Activated naive CD8-positive, alpha-beta T cell (primary cell): ENCODE data around the gene SPAG8.

ENCODE experiments used
- H3K27ac Mint-ChIP-seq: one replicate; pipeline ENCODE4 v1.8.0; 2021; ENCODE audit warnings: mixed read lengths
- H3K27me3 Mint-ChIP-seq: one replicate; pipeline ENCODE4 v1.8.0; 2021; ENCODE audit warnings: mixed read lengths
- H3K36me3 Mint-ChIP-seq: one replicate; pipeline ENCODE4 v1.8.0; 2021; ENCODE audit warnings: mixed read lengths
- H3K4me1 Mint-ChIP-seq: one replicate; pipeline ENCODE4 v1.8.0; 2021; ENCODE audit warnings: low read depth, mixed read lengths
- H3K4me3 Mint-ChIP-seq: one replicate; pipeline ENCODE4 v1.8.0; 2021; ENCODE audit warnings: mild to moderate bottlenecking, mixed read lengths
- H3K9me3 Mint-ChIP-seq: one replicate; pipeline ENCODE4 v1.8.0; 2021; ENCODE audit warnings: low read depth, mixed read lengths

SPAG8 gene

GRCh38 chr9:35812025-35812602 is at the start of gene SPAG8:
Gene SPAG8, minus strand, starts transcription at chr9:35812262. Its CDS starts 115 bp downstream, at chr9:35812147.
- no peaks in the 10 kb centered on the region for H3K36me3 Mint-ChIP-seq
- H3K27me3 Mint-ChIP-seq = no peaks in the 10 kb centered on the region
- peak within 1 kb of the TSS; percentile 89 for H3K27ac Mint-ChIP-seq
- no peaks in the 10 kb centered on the region for H3K9me3 Mint-ChIP-seq
- peaks cover 39% of the 10 kb centered on the region for H3K4me1 Mint-ChIP-seq
- H3K4me3 Mint-ChIP-seq = peak within 1 kb of the TSS; percentile 98

DNA sequence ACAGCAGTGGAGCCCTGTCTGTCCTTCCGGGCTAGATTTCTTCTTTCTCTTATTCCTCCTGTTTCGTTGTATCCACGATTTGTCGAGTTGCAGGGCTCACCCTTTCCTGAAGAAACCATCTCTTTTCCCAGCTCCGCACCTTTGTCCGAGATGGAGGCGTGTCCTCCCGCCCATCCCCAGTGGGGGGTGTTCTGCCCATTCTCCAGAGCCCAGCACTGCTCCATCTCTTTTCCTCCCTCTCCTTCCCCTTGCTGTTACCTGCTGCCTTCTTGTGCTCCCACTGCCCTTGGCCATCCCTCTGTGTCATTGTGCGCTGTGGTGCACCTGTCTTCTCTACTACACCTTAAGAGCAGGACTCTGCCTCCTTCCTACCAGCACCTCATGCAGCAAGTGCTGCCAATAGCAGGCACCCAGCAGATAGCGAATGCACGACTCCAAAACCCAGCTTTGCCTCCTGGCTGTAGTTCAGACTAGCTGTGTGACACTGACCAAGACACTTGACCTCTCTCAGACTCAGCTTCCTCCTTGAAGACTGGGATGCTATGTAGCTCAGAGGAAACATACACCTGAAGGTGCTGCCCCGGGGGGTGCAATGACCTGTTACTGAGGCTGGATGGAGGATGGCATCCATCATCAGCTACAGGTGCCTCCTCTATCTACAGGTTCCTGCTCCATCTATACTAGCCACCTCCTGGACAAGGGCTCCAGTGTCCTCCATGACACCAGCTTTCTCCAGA is 49.3 kb upstream of the SPAG8 start:
- Mint-ChIP-seq H3K4me1 (no peaks in the 10 kb centered on the region), H3K27me3 (peaks cover 9% of the 10 kb centered on the region), H3K4me3 (no peak overlapping the region), H3K27ac (no peak overlapping the region), H3K9me3 (no peaks in the 10 kb centered on the region), H3K36me3 (no peaks in the 10 kb centered on the region)

DNA sequence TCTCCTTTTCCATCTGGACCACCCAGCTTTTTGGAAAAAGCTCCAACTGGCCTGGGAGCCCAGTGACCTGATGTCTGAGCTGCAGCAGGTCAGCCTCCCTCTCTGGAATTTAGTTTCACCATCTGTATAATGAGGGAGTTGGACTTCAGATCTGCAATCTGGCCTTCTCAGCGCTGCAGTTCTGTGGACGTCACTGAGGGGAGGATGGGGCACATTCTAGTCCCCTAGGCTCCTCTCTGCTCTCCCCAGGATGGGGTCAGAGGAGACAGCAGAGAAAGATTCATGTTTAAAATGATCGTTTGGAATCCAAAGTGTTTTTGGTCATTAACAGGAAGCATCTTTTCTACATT is 47.9 kb upstream of the SPAG8 start:
- no peaks in the 10 kb centered on the region for H3K9me3 Mint-ChIP-seq
- no peaks in the 10 kb centered on the region for H3K4me1 Mint-ChIP-seq
- H3K36me3 Mint-ChIP-seq = no peaks in the 10 kb centered on the region
- no peak overlapping the region for H3K4me3 Mint-ChIP-seq
- H3K27ac Mint-ChIP-seq = no peak overlapping the region
- peaks cover 4% of the 10 kb centered on the region for H3K27me3 Mint-ChIP-seq

DNA sequence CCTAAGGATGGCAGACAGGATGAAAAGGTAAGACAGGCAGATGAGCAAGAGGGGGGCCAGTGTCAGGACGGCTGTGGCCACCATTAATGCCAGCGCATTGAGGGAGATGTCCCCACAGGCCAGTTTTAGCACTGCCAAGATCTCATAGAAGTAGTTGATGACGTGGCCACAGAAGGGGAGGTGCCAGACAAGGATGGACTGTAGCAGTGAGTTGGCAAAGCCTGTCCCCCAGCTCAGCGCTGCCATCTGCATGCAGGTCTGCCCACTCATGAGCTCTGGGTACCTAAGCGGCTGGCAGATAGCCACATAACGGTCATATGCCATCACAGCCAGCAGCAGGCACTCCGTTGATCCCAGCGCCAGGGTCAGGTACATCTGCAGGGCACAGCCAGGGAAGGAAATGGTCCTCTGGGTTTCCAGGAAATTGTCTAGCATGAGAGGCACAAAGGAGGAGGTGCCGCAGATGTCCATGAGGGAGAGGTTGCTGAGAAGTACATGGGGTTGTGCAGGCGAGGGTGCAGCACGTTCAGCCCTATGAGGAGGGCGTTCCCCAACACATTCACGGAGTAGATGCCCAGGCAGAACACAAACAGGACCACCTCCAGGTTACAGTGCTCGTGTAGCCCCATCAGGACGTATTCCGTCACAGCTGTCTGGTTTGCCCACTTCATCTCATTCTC is 47.4 kb upstream of the SPAG8 start:
- Mint-ChIP-seq H3K9me3 (no peaks in the 10 kb centered on the region), H3K27ac (no peak overlapping the region), H3K4me1 (no peaks in the 10 kb centered on the region), H3K27me3 (peaks cover 4% of the 10 kb centered on the region), H3K36me3 (no peaks in the 10 kb centered on the region), H3K4me3 (no peak overlapping the region)

- Mint-ChIP-seq H3K4me3 (no peak overlapping the region), H3K9me3 (no peaks in the 10 kb centered on the region), H3K36me3 (no peaks in the 10 kb centered on the region), H3K27ac (no peak overlapping the region), H3K27me3 (peaks cover 4% of the 10 kb centered on the region), H3K4me1 (no peaks in the 10 kb centered on the region)
These were observed 46.4 kb upstream of the SPAG8 start for GRCh38 chr9:35858458-35858857.

DNA sequence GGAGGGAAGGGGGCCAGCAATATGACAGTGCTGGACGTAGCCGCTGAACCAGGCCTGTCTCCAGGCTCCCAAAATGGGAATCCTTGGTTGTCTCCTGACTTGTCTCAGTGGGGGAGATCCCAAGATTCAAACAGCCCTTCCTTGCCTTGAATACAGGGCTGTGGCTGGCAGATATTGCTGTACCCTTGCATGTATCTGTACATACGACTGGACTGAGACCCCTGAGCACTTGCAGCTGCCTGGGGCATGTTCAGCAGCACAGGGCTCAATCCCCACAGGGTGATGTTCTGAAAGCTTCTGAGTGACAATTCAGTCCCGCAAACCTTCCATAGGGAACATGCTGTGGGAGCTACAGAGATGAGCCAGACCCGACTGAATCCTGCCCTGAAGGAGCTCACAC is 44.8 kb upstream of the SPAG8 start:
- H3K4me3 Mint-ChIP-seq = no peak overlapping the region

GRCh38 chr9:35856206-35856605 is 44.1 kb upstream of the SPAG8 start:
- Mint-ChIP-seq H3K36me3 (no peaks in the 10 kb centered on the region), H3K27me3 (no peaks in the 10 kb centered on the region), H3K4me1 (no peaks in the 10 kb centered on the region), H3K9me3 (no peaks in the 10 kb centered on the region), H3K27ac (no peak overlapping the region), H3K4me3 (no peak overlapping the region)

More for the DNA sequence above, 44.8 kb upstream of the SPAG8 start:
- Mint-ChIP-seq H3K27ac (no peak overlapping the region), H3K27me3 (no peaks in the 10 kb centered on the region), H3K4me1 (no peaks in the 10 kb centered on the region), H3K36me3 (no peaks in the 10 kb centered on the region), H3K9me3 (no peaks in the 10 kb centered on the region)

DNA sequence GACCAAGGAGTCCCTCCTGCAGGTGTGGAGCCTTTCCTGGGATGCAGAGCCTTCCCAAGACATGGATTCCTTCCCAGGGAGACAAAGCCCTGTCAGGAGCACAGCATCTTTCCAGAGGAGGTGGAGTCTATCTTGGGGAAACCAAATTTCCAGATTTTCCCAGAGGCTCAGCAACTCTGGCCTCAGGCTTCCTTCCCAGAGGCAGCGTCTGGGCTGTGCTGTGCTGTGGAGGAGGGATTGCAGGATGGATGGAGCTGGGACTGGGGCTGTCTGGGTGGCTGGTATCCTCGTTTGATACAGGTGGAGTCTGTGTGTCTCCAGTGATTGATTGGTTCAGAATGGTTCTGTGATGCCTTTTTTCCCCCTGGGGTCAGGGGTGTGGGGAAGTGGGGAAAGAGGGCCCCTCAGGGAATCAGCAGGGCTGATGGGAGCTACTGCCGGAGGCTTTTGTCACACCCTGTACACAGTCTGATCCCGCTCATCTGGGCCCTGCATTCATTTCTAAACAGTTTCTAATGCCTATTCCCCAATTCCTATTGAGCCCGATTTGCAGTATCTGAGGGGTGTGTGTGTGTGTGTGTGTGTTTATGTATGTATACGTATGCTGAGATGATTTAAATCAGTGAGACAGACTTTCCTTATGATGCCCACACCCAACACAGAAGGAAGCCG is 42.2 kb upstream of the SPAG8 start:
- no peaks in the 10 kb centered on the region for H3K27me3 Mint-ChIP-seq
- H3K9me3 Mint-ChIP-seq = no peaks in the 10 kb centered on the region
- no peak overlapping the region for H3K27ac Mint-ChIP-seq
- no peaks in the 10 kb centered on the region for H3K4me1 Mint-ChIP-seq
- no peak overlapping the region for H3K4me3 Mint-ChIP-seq
- no peaks in the 10 kb centered on the region for H3K36me3 Mint-ChIP-seq

DNA sequence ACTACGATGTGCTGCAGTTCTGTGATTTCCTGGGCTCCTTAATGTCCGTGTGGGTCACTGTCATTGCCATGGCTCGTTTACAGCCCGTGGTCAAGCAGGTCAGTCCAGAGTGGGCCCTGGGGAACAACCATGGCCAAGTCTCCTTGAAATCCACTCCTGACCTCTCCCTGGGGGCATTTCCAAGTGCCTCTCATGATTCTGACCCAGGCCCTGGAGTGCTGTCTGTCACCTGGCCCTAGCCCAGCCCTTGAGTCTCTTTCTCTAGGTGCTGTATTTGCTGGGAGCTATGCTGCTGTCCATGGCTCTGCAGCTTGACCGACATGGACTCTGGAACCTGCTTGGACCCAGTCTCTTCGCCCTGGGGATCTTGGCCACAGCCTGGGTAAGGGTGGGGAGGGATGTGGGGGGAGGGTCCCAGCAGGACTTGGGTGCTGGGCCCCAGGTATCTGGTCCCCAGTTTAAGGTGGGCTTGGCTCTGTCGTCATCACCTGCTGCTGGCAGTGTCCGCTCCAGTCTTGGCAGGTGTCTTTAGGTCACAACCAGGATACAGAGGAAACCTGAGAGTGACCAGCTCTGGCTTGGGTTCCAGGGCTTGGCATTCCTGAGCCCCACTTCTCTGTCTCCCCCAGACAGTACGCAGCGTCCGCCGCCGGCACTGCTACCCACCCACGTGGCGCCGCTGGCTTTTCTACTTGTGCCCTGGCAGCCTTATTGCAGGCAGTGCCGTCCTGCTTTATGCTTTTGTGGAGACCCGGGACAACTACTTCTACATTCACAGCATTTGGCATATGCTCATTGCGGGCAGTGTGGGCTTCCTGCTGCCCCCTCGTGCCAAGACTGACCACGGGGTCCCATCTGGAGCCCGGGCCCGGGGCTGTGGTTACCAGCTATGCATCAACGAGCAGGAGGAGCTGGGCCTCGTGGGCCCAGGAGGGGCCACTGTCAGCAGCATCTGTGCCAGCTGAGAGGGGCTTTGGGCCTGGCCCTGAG is 41.1 kb upstream of the SPAG8 start:
- H3K27ac Mint-ChIP-seq = no peak overlapping the region
- H3K36me3 Mint-ChIP-seq = peaks cover under 1% of the 10 kb centered on the region
- H3K27me3 Mint-ChIP-seq = no peaks in the 10 kb centered on the region
- no peak overlapping the region for H3K4me3 Mint-ChIP-seq
- H3K9me3 Mint-ChIP-seq = no peaks in the 10 kb centered on the region
- H3K4me1 Mint-ChIP-seq = peaks cover 3% of the 10 kb centered on the region

- Mint-ChIP-seq H3K4me3 (no peak overlapping the region), H3K9me3 (no peaks in the 10 kb centered on the region), H3K27me3 (no peaks in the 10 kb centered on the region), H3K27ac (no peak overlapping the region), H3K4me1 (peaks cover 11% of the 10 kb centered on the region), H3K36me3 (peaks cover 8% of the 10 kb centered on the region)
These were observed 40.3 kb upstream of the SPAG8 start for GRCh38 chr9:35852267-35852815.

DNA sequence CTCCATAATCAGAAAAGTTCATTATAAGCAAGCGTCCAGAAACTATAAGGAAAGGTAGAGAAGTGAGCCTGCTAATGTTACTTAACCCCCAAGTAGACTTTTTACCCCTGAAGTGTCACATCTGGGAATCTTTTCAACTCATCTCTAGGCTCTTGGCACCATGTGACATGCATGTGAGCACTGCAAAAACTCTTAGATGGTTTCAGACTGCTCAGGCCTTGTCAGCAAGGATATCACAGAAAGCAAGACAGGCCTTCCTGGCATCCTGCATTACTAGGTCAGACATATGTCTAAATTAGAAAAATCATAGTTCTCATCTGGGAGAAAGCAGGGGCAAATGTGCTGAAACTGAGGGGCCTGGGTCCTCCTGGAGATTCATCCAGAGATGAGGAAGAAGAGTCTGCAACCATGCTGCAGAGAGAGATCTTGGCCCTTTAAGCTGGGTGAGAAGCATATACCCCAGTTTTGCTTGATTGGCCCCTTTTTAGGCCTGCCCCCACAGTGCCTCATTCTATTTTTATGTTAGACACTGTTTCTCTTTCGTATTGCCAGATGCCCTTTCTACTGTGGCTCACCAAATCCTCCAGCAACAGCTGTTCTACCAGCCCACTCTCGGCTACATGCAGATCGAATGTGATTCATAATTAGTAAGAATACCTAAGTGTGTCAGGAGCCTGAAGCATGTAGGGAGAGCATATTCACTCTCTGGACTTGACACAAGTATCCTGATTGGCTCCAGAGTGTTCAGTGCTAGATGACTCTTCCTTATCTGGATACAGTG is 35.9 kb upstream of the SPAG8 start:
- Mint-ChIP-seq H3K27ac (peak overlapping the region; percentile 56), H3K4me3 (peak overlapping the region; percentile 22)

GRCh38 chr9:35845824-35846771 is 34.0 kb upstream of the SPAG8 start:
- Mint-ChIP-seq H3K27me3 (no peaks in the 10 kb centered on the region), H3K9me3 (no peaks in the 10 kb centered on the region), H3K4me3 (peak overlapping the region; percentile 32), H3K4me1 (peaks cover 34% of the 10 kb centered on the region), H3K36me3 (peaks cover 10% of the 10 kb centered on the region), H3K27ac (no peak overlapping the region)

More for the DNA sequence above, 35.9 kb upstream of the SPAG8 start:
- no peaks in the 10 kb centered on the region for H3K27me3 Mint-ChIP-seq
- no peaks in the 10 kb centered on the region for H3K9me3 Mint-ChIP-seq
- H3K4me1 Mint-ChIP-seq = peaks cover 34% of the 10 kb centered on the region
- peaks cover 10% of the 10 kb centered on the region for H3K36me3 Mint-ChIP-seq
